Measurements from ENCODE around the gene SLMAP. TPM values are rescaled to one million over a fixed set of nuclear protein-coding genes. Genes with fewer than 3 reads are reported as not detected.

The SLMAP gene
- total RNA-seq, 3 donors from 2014 or later: 41.3 to 105 (median 83.6) TPM

DNA sequence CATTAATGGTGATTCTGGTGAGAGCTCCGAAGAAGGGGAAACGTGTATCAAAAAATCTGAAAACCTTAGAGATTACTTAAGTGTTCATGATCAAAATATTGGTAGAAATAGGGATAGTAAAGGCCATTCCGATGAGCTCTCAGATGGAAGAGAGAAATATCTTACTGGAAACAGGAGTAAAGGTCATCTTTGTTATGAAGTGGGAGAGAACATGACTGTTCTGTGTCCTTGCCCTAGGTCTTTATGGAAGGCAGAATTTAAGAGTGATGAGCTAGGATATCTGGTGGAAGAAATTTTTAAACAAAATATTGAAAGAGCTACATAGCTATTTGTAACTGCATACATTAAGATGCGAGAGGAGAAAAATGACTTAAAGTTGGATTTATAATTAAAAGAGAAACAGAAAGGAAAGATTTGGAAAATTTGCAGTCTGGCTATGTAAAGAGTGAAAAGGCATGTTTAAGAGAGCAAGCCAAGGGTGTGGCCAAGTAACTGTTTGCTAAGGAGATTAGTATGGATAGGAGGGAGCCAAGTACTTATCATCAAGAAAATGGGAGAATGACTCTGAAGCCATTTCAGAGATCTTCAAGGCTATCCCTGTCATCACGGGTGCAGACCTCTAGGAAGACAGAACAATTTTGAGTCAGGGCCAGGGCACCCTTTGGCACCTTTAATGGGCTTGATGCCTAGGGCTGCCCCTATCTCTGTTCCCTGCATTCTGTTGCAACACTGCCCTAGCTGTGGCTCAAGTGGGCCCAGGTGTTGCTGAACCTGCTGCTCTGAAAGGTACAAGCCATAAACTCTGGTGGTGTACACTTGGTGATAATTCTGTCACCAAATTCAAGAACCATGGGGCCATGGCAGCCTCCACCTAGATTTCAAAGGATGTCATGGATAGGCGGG lies 27.3 kb downstream of the SLMAP start:
- TF ChIP-seq, protein P1, sequence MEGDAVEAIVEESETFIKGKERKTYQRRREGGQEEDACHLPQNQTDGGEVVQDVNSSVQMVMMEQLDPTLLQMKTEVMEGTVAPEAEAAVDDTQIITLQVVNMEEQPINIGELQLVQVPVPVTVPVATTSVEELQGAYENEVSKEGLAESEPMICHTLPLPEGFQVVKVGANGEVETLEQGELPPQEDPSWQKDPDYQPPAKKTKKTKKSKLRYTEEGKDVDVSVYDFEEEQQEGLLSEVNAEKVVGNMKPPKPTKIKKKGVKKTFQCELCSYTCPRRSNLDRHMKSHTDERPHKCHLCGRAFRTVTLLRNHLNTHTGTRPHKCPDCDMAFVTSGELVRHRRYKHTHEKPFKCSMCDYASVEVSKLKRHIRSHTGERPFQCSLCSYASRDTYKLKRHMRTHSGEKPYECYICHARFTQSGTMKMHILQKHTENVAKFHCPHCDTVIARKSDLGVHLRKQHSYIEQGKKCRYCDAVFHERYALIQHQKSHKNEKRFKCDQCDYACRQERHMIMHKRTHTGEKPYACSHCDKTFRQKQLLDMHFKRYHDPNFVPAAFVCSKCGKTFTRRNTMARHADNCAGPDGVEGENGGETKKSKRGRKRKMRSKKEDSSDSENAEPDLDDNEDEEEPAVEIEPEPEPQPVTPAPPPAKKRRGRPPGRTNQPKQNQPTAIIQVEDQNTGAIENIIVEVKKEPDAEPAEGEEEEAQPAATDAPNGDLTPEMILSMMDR (IDR thresholded peaks at IDR 0.05): no peak
- TF ChIP-seq POLR2A (IDR thresholded peaks at IDR 0.05) (no peak), POLR2AphosphoS5 (IDR thresholded peaks at IDR 0.05) (no peak)

DNA sequence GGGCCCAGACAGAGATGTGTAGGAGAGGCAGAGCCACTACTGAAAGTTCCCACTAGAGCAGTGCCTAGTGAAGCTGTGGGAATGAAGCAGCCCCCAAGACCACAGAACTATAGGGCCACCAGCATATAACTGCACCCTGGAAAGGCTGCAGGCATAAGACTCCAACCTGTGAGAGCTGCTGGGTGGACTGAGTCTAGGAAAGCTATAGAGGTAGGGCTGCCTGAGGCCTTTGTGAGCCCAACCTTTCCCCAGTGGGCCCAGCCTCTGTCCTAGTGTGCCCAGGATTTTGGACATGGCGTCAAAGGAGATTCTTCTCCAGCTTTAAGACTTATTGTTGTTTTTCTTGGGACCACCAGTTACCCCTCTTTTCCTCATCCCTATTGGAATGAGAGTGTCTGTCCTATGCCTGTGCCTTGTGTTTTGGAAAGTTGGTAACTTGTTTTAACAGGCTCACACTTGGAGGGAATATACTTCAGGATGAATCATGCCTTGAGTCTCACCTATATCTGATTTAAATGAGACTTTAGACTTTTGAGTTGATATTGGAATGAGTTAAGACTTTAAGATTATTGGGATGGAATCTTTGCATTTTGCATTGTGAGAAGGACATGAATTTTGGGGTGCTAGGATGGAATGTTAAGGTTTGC lies 28.1 kb downstream of the SLMAP start:
- H3K27ac ChIP-seq: no peak overlapping the region

More for the DNA sequence above, 27.3 kb downstream of the SLMAP start:
- no peaks in the 10 kb centered on the region for H3K36me3 ChIP-seq
- DNase-seq (ENCODE audit: low spot score in 2 of 2): no peak
- no peak overlapping the region for H3K27ac ChIP-seq
- H3K27me3 ChIP-seq: no peaks in the 10 kb centered on the region
- no peaks in the 10 kb centered on the region for H3K4me1 ChIP-seq
- H3K9me3 ChIP-seq: no peaks in the 10 kb centered on the region
- intact Hi-C loops (cut with DNase I; ENCODE audit: low total_unique reads): no loop called here
- H3K4me3 ChIP-seq: no peak overlapping the region

DNA sequence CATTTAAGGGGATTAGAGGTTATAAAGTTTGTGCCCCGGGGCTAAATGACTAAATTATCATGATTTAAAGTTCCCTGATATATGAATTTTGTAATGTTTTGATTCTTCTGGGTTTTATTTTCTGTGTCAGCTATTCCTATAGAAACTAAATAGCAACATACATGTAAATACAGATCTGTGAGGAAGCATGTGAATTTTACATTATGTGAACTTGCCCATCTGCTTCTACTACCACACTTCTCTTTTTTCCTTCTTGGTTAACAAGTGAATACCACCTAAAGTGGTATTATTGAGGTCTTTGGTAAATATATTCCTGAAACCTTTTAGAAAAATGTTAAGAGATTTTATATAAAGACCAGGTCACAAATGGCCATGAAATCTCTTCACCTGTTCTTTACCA lies 29.3 kb downstream of the SLMAP start:
- intact Hi-C loops (cut with DNase I; ENCODE audit: low total_unique reads): no loop called here
- H3K27me3 ChIP-seq: no peaks in the 10 kb centered on the region
- TF ChIP-seq, protein P1 (IDR thresholded peaks at IDR 0.05): no peak
- TF ChIP-seq POLR2A (IDR thresholded peaks at IDR 0.05) (no peak), POLR2AphosphoS5 (IDR thresholded peaks at IDR 0.05) (no peak)
- H3K4me1 ChIP-seq: no peaks in the 10 kb centered on the region
- no peak overlapping the region for H3K4me3 ChIP-seq
- no peak for DNase-seq (ENCODE audit: low spot score in 2 of 2)
- H3K27ac ChIP-seq: no peak overlapping the region
- no peaks in the 10 kb centered on the region for H3K9me3 ChIP-seq
- H3K36me3 ChIP-seq: no peaks in the 10 kb centered on the region

More for the DNA sequence above, 28.1 kb downstream of the SLMAP start:
- H3K4me1 ChIP-seq: no peaks in the 10 kb centered on the region
- H3K4me3 ChIP-seq: no peak overlapping the region
- DNase-seq (ENCODE audit: low spot score in 2 of 2): no peak
- no peaks in the 10 kb centered on the region for H3K36me3 ChIP-seq
- H3K27me3 ChIP-seq: no peaks in the 10 kb centered on the region
- TF ChIP-seq, protein P1 (IDR thresholded peaks at IDR 0.05): no peak
- no peak for TF ChIP-seq POLR2AphosphoS5 (IDR thresholded peaks at IDR 0.05)
- TF ChIP-seq POLR2A (IDR thresholded peaks at IDR 0.05): no peak
- no peaks in the 10 kb centered on the region for H3K9me3 ChIP-seq
- intact Hi-C loops (cut with DNase I; ENCODE audit: low total_unique reads): no loop called here

DNA sequence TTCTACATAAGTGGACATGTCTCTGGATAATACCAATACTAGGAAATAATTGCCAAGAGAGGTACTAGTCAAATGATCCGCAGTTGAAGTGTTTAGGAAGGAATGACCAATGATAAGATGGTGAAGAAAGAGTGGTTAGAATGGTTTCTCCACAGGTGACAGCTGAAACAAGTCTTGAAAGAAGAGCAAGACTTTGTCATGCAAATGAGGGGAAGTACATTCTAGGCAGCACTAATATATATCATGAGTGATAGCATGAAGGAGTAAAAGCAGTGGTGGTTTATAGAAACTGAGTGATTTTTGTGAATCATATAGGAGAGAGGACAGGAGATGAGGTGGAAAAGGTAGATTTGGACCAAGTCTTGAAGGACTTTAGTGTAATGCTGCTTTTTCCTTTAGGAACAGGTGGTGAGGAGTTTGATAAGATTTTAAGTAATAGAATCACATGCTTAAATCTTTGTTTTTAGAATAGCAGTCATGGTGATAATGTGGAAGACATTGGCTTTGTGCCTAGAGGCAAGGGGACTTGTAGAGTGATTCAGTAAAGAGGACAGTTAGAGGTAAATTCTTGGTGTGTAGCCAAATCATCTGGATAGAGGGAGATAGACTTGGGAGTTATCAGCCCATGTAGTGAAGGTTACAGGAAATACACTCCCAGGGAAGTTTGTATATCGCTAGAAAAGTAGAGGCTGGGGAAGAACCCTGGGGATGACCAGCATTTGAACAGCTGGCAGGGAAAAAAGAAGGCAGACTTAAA lies 31.9 kb downstream of the SLMAP start:
- intact Hi-C loops (cut with DNase I; ENCODE audit: low total_unique reads): no loop called here
- no peak overlapping the region for H3K4me3 ChIP-seq
- no peaks in the 10 kb centered on the region for H3K27me3 ChIP-seq
- H3K27ac ChIP-seq: no peak overlapping the region
- TF ChIP-seq POLR2A (IDR thresholded peaks at IDR 0.05) (no peak), POLR2AphosphoS5 (IDR thresholded peaks at IDR 0.05) (no peak)
- TF ChIP-seq, protein P1 (IDR thresholded peaks at IDR 0.05): no peak
- no peak for DNase-seq (ENCODE audit: low spot score in 2 of 2)
- H3K9me3 ChIP-seq: no peaks in the 10 kb centered on the region
- no peaks in the 10 kb centered on the region for H3K4me1 ChIP-seq
- no peaks in the 10 kb centered on the region for H3K36me3 ChIP-seq

Data from breast epithelium (tissue), 4 donors.